ENCODE data around the gene DNAJA4. TPM values are rescaled to one million over a fixed set of nuclear protein-coding genes. Genes with fewer than 3 reads are reported as not detected.

DNAJA4 gene
- 68.4 and 70.8 TPM in 2 replicates for total RNA-seq

DNA sequence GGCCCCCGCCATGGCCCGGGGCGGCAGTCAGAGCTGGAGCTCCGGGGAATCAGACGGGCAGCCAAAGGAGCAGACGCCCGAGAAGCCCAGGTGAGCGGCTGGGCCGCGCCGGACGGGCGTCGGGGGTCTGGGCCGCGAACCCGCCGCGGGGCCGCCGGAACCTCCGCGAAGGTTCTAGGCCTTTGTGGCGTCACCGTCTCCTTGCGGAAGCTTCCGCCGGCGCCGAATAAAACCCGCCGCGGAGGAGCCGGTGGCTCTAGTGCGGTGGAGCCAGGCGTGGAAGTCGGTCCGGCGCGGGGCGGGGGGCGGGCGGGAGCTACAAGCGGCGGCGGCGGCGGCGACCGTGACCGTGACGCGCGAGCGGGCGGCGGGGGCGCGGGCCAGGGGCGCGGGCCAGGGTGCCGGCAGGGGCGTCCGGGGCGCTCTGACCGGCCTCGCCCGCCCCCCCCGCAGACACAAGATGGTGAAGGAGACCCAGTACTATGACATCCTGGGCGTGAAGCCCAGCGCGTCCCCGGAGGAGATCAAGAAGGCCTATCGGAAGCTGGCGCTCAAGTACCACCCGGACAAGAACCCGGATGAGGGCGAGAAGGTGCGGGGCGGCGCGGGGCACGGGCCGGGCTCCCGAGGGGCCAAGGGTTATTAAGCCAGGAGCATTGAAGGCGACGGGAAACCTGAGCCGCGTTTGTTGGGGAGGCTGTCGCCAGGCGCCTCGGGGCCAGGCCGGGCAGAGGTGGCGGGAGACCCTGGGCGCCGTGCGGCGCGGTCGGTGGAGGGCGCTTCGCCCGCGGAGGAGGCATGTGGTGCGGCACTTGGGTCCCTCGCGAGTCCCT, at the start of gene DNAJA4:
Gene DNAJA4 (plus strand): TSS at position 259 of the 833 bp plus-strand sequence. CDS start 202 bp downstream, at position 461.
- Mint-ChIP-seq H3K27ac (peak within 1 kb of the TSS; percentile 88), H3K36me3 (ENCODE audit: low read depth) (peaks cover 5% of the 10 kb centered on the region), H3K9me3 (no peaks in the 10 kb centered on the region), H3K4me3 (peak within 1 kb of the TSS; percentile 90), H3K27me3 (ENCODE audit: insufficient read depth) (no peaks in the 10 kb centered on the region), H3K4me1 (ENCODE audit: low read depth) (peaks cover 36% of the 10 kb centered on the region)
- DNase-seq (ENCODE audit: low spot score), result peak; percentile 61
- intact Hi-C loops (cut with micrococcal nuclease), result no loop called here

DNA sequence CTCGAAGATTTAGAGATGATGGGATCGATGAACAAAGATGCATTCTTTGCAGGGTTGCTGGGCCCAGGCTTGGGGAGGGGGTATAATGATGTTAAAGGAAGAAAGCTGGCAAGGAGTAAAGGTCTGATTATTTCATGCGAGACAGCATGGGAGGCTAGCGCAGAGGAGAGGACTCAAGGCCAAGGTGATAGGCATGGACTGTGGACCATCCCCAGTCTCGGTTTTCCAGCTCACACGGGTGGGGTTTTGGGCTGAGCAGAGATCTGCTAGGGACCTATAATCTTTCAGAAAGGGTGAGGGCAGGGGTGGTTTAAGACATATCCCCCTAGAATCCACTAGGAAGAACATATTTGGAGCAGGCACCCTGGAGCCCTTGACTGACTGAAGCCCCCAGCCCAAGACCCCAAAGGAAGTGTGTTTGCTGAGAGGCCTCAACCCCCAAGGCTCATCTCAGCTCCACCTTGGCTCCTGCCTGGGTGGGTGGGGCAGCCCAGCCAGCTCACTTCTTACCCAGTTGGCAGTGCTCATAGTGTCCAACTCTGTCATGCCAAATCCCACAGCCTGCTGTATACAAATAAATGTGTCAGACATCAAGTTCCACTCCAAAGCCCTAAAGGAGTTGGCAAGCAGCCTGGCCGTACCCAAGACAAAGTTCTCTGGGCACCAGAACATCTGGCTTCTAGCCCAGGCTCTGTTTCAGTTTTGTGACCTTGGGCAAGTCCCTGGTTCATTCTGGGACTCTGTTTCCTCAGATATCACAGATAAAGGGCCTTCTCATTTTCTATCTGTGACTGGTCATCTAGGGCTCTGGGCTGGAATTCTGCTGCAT, 47.9 kb upstream of the DNAJA4 start:
- Mint-ChIP-seq H3K27me3 (ENCODE audit: insufficient read depth) (peaks cover 9% of the 10 kb centered on the region), H3K27ac (no peak overlapping the region), H3K36me3 (ENCODE audit: low read depth) (no peaks in the 10 kb centered on the region), H3K4me3 (no peak overlapping the region), H3K4me1 (ENCODE audit: low read depth) (no peaks in the 10 kb centered on the region), H3K9me3 (no peaks in the 10 kb centered on the region)
- intact Hi-C loops (cut with micrococcal nuclease), result no loop called here
- DNase-seq (ENCODE audit: low spot score), result no peak

- Mint-ChIP-seq H3K27ac (no peak overlapping the region), H3K4me1 (ENCODE audit: low read depth) (peaks cover 2% of the 10 kb centered on the region), H3K27me3 (ENCODE audit: insufficient read depth) (peaks cover 5% of the 10 kb centered on the region), H3K36me3 (ENCODE audit: low read depth) (no peaks in the 10 kb centered on the region), H3K4me3 (no peak overlapping the region), H3K9me3 (no peaks in the 10 kb centered on the region)
- no peak for DNase-seq (ENCODE audit: low spot score)
- intact Hi-C loops (cut with micrococcal nuclease), result no loop called here
These were observed 43.6 kb upstream of the DNAJA4 start for GRCh38 chr15:78220713-78221112.

- intact Hi-C loops (cut with micrococcal nuclease), result no loop called here
- no peaks in the 10 kb centered on the region for H3K36me3 Mint-ChIP-seq (ENCODE audit: low read depth)
- DNase-seq (ENCODE audit: low spot score), result no peak
- H3K4me1 Mint-ChIP-seq (ENCODE audit: low read depth), result peaks cover 9% of the 10 kb centered on the region
- peaks cover 4% of the 10 kb centered on the region for H3K27me3 Mint-ChIP-seq (ENCODE audit: insufficient read depth)
- H3K9me3 Mint-ChIP-seq, result no peaks in the 10 kb centered on the region
- H3K4me3 Mint-ChIP-seq, result no peak overlapping the region
- H3K27ac Mint-ChIP-seq, result no peak overlapping the region
These were observed 41.5 kb upstream of the DNAJA4 start for GRCh38 chr15:78222745-78223395.

DNA sequence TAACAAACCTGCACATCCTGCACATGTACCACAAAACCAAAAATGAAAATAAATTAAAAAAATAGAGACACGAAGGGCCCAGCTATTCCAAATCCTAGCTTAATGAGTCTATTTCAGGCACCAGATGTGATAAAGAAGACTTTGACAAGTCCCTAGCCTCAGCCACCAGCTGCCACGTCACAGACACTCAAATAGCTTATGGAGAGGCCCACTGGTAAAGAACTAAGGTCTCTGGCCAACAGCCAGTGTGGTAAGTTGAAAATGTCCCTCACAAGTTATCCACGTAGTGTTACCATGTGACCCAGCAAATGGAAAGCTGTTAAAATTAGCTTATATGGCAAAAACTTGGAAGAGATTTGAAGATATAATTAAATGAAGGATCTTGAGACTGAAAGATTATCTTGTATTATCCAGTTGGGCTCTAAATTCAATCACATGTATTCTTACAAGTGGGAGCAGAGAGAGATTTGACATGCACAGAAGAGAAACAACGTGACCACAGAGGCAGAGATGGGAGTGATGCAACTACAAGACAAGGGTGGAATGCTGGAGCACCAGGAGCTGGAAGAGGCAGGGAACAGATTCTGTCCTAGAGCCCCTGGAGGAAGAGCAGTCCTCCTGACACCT, 40.9 kb upstream of the DNAJA4 start:
- intact Hi-C loops (cut with micrococcal nuclease), result no loop called here
- Mint-ChIP-seq H3K36me3 (ENCODE audit: low read depth) (no peaks in the 10 kb centered on the region), H3K27me3 (ENCODE audit: insufficient read depth) (peaks cover 3% of the 10 kb centered on the region), H3K9me3 (no peaks in the 10 kb centered on the region), H3K4me1 (ENCODE audit: low read depth) (peaks cover 9% of the 10 kb centered on the region), H3K27ac (peak overlapping the region; percentile 5), H3K4me3 (no peak overlapping the region)
- no peak for DNase-seq (ENCODE audit: low spot score)

- Mint-ChIP-seq H3K27ac (no peak overlapping the region), H3K36me3 (ENCODE audit: low read depth) (no peaks in the 10 kb centered on the region), H3K9me3 (no peaks in the 10 kb centered on the region), H3K4me3 (no peak overlapping the region), H3K27me3 (ENCODE audit: insufficient read depth) (peaks cover 2% of the 10 kb centered on the region), H3K4me1 (ENCODE audit: low read depth) (peaks cover 9% of the 10 kb centered on the region)
- DNase-seq (ENCODE audit: low spot score), result no peak
- intact Hi-C loops (cut with micrococcal nuclease), result no loop called here
These were observed 40.3 kb upstream of the DNAJA4 start for GRCh38 chr15:78224023-78224411.

GRCh38 chr15:78225783-78226541, 38.4 kb upstream of the DNAJA4 start:
- intact Hi-C loops (cut with micrococcal nuclease), result loop anchor here (1.0 kb wide), 1 partner anchor 55 kb away; no protein-coding TSS in a partner anchor
- Mint-ChIP-seq H3K4me3 (no peak overlapping the region), H3K9me3 (no peaks in the 10 kb centered on the region), H3K36me3 (ENCODE audit: low read depth) (no peaks in the 10 kb centered on the region), H3K4me1 (ENCODE audit: low read depth) (peaks cover 9% of the 10 kb centered on the region), H3K27ac (peak overlapping the region; percentile 61), H3K27me3 (ENCODE audit: insufficient read depth) (peaks cover 4% of the 10 kb centered on the region)
- DNase-seq (ENCODE audit: low spot score), result no peak

DNA sequence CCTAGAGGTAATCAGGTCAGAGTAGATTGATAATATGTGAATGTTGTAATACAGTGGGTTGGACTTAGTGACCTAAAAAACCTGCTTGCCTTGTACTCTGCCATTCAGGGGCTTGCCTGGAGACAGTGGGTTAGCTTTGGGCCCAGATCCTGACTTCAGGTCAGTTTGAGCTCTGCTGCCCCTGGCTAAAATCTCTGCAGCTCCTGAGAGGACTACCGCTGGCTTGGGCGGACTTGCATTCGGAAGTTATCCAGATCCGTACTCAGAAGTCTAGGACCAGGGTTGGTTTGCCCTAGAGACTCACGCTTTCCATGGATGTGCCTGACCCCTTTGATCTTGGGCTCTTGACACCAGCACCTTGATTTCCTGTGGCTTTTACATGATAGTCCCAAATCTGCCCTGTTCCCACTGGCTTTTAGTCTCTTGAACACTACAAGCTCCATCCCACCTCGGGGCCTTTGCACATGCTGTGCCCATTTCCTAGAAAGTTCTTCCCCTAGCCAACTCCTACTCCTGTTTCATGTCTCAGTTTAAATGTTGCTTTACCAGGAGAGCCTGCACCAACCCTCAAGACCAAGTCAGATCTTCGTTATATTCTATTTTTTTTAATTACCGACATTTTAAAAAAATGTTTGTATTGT, 35.9 kb upstream of the DNAJA4 start:
- no peak overlapping the region for H3K4me3 Mint-ChIP-seq
- no peaks in the 10 kb centered on the region for H3K36me3 Mint-ChIP-seq (ENCODE audit: low read depth)
- DNase-seq (ENCODE audit: low spot score), result no peak
- no peak overlapping the region for H3K27ac Mint-ChIP-seq
- peaks cover 8% of the 10 kb centered on the region for H3K27me3 Mint-ChIP-seq (ENCODE audit: insufficient read depth)
- intact Hi-C loops (cut with micrococcal nuclease), result no loop called here
- no peaks in the 10 kb centered on the region for H3K9me3 Mint-ChIP-seq
- H3K4me1 Mint-ChIP-seq (ENCODE audit: low read depth), result peaks cover 9% of the 10 kb centered on the region

GRCh38 chr15:78229431-78230406, 34.6 kb upstream of the DNAJA4 start:
- intact Hi-C loops (cut with micrococcal nuclease), result no loop called here
- Mint-ChIP-seq H3K4me3 (no peak overlapping the region), H3K27ac (peak overlapping the region; percentile 34), H3K9me3 (no peaks in the 10 kb centered on the region), H3K27me3 (ENCODE audit: insufficient read depth) (peaks cover 12% of the 10 kb centered on the region), H3K36me3 (ENCODE audit: low read depth) (no peaks in the 10 kb centered on the region), H3K4me1 (ENCODE audit: low read depth) (peaks cover 12% of the 10 kb centered on the region)
- DNase-seq (ENCODE audit: low spot score), result no peak

- Mint-ChIP-seq H3K4me1 (ENCODE audit: low read depth) (peaks cover 6% of the 10 kb centered on the region), H3K27me3 (ENCODE audit: insufficient read depth) (peaks cover 14% of the 10 kb centered on the region), H3K4me3 (no peak overlapping the region), H3K9me3 (no peaks in the 10 kb centered on the region), H3K36me3 (ENCODE audit: low read depth) (no peaks in the 10 kb centered on the region), H3K27ac (no peak overlapping the region)
- intact Hi-C loops (cut with micrococcal nuclease), result no loop called here
- DNase-seq (ENCODE audit: low spot score), result no peak
These were observed 31.4 kb upstream of the DNAJA4 start for GRCh38 chr15:78232951-78233350.

DNA sequence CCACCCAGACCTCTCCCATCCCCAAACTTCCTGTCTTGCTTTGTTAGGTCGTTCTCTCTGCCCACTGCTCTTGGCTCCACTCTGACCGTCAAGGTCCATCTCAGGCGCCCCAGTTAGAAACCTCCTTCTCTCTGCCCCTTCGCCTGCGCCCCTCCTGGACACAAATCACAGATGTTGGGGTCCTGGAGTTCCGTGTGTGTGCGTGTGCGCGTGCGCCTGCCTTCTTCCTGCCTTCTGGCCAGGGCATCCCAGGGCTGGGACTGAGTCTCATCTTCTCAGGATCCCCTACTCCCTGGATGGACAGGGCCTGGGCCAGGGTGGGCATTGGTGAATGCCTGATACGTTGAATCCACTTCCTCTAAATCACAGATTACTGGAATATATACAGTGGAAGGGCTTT, 30.9 kb upstream of the DNAJA4 start:
- H3K4me3 Mint-ChIP-seq, result no peak overlapping the region

More for the DNA sequence above, 30.9 kb upstream of the DNAJA4 start:
- Mint-ChIP-seq H3K9me3 (no peaks in the 10 kb centered on the region), H3K36me3 (ENCODE audit: low read depth) (no peaks in the 10 kb centered on the region), H3K4me1 (ENCODE audit: low read depth) (peaks cover 6% of the 10 kb centered on the region), H3K27ac (no peak overlapping the region), H3K27me3 (ENCODE audit: insufficient read depth) (peaks cover 16% of the 10 kb centered on the region)
- intact Hi-C loops (cut with micrococcal nuclease), result no loop called here
- no peak for DNase-seq (ENCODE audit: low spot score)
